H1 (cell line): ENCODE results near the gene ETFB. TPM values are rescaled to one million over a fixed set of nuclear protein-coding genes. Genes with fewer than 3 reads are reported as not detected.

Experiments used
- CTBP2 ChIP-seq: IDR thresholded peaks from 2 replicates; pipeline ENCODE4 v1.7.0; 2011; ENCODE audit warnings: borderline replicate concordance, mild to moderate bottlenecking, moderate library complexity, mixed read lengths, low read length; ENCODE audit not compliant: insufficient read depth, insufficient read length
- GTF2F1 ChIP-seq: IDR thresholded peaks from 2 replicates; pipeline ENCODE4 v1.6.1; 2012; ENCODE audit warnings: low read depth, low read length, improper control_type of control experiment, borderline replicate concordance
- JUN ChIP-seq: IDR thresholded peaks from 2 replicates; pipeline ENCODE4 v1.6.1; 2011; ENCODE audit warnings: low read depth, mild to moderate bottlenecking, improper control_type of control experiment, low read length
- JUND ChIP-seq: IDR thresholded peaks from 2 replicates; pipeline ENCODE4 v1.6.1; 2011; ENCODE audit warnings: mild to moderate bottlenecking, improper control_type of control experiment, low read length
- KDM5A ChIP-seq: fragments of 200-600 bp; IDR thresholded peaks from 2 replicates; pipeline ENCODE4 v1.7.1; 2012; ENCODE audit warnings: mild to moderate bottlenecking, low read length, inconsistent platforms, mixed read lengths
- PHF8 ChIP-seq: fragments of 200-600 bp; sonication (generic); conservative IDR thresholded peaks from 2 replicates; pipeline ENCODE4 v1.7.1; 2012; ENCODE audit warnings: low read depth, mild to moderate bottlenecking, inconsistent platforms, low read length, moderate library complexity
- RNF2 ChIP-seq: fragments of 200-900, 300-1000 bp; sonication (generic); IDR thresholded peaks from 2 replicates; pipeline ENCODE4 v1.7.1; 2016; ENCODE audit warnings: borderline replicate concordance, low read depth, mild to moderate bottlenecking, antibody characterized with exemption, low read length; ENCODE audit not compliant: poor library complexity, severe bottlenecking; ENCODE audit errors: missing control alignments
- TBP ChIP-seq: IDR thresholded peaks from 2 replicates; pipeline ENCODE4 v1.6.1; 2011; ENCODE audit warnings: low read depth, low read length, improper control_type of control experiment
- TEAD4 ChIP-seq: IDR thresholded peaks from 2 replicates; pipeline ENCODE4 v1.6.1; 2012; ENCODE audit warnings: low read depth, low read length, inconsistent platforms, mixed read lengths
- polyA plus RNA-seq, 7 experiments: library from polyadenylated mRNA; depleted of rRNA in 3 of 7; stranded (reverse) in 5 of 7; unstranded in 2 of 7; fragments of >200 nt in 5 of 7; fragments of 200-250 nt in 2 of 7; gene quantifications; 1 replicate in 5 of 7; 2 replicates in 1 of 7; 4 replicates in 1 of 7; pipeline versions ENCODE4 v1.2.1 to v1.2.3, GENCODE V29; 2011 to 2013; ENCODE audit warnings: missing spikeins in 2 of 7, mixed read lengths in 2 of 7
- total RNA-seq: library from RNA; stranded (reverse); fragmentation: NEBNext Ultra II Directional; extraction: Animal tissue kit (Norgen Biotek cat#: 25700); gene quantifications from 2 replicates; pipeline ENCODE4 v1.2.1, GENCODE V29; 2021
- TF ChIP-seq, protein P1 (sequence below): IDR thresholded peaks from 2 replicates; pipeline ENCODE4 v1.6.1; 2012; ENCODE audit warnings: low read length, inconsistent platforms
- TF ChIP-seq, protein P2 (sequence below): IDR thresholded peaks from 2 replicates; pipeline ENCODE4 v1.6.1; 2012; ENCODE audit warnings: inconsistent platforms

Gene ETFB
- total and polyA plus RNA-seq, 2 of the 8 experiments (the other 6 are each of a cell fraction or from before 2014, with no cell fraction given): 40.0 to 66.5 TPM

- TF ChIP-seq, protein P1, sequence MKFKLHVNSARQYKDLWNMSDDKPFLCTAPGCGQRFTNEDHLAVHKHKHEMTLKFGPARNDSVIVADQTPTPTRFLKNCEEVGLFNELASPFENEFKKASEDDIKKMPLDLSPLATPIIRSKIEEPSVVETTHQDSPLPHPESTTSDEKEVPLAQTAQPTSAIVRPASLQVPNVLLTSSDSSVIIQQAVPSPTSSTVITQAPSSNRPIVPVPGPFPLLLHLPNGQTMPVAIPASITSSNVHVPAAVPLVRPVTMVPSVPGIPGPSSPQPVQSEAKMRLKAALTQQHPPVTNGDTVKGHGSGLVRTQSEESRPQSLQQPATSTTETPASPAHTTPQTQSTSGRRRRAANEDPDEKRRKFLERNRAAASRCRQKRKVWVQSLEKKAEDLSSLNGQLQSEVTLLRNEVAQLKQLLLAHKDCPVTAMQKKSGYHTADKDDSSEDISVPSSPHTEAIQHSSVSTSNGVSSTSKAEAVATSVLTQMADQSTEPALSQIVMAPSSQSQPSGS: no peak
- TF ChIP-seq TEAD4 (no peak), GTF2F1 (no peak), RNF2 (no peak), JUN (no peak), JUND (no peak), KDM5A (no peak), CTBP2 (no peak), TBP (no peak), PHF8 (no peak)
- TF ChIP-seq, protein P2, sequence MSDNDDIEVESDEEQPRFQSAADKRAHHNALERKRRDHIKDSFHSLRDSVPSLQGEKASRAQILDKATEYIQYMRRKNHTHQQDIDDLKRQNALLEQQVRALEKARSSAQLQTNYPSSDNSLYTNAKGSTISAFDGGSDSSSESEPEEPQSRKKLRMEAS: no peak
These were observed 42.6 kb downstream of the ETFB start (continued) for GRCh38 chr19:51323481-51324166.
